Fibroblast of lung (primary cell): Measurements from ENCODE around the gene CSGALNACT2. TPM values are rescaled to one million over a fixed set of nuclear protein-coding genes. Genes with fewer than 3 reads are reported as not detected.
A peak's percentile ranks its signal among the peaks of the same experiment; 100 is the strongest.

Experiments
- DNase-seq, 2 donors: peaks; one replicate each; pipeline versions ENCODE4 v3.0.0 to v3.0.0-alpha.2; 2010; ENCODE audit warnings: low read depth in 2 of 2
- H2AFZ ChIP-seq: 2 replicates; pipeline ENCODE4 v1.5.1; 2012; ENCODE audit warnings: low read length, control low read depth, inconsistent platforms
- H3K27ac ChIP-seq: 2 replicates; pipeline ENCODE4 v1.5.1; 2011; ENCODE audit warnings: low read length, control low read depth; ENCODE audit not compliant: insufficient read depth
- H3K27me3 ChIP-seq: 2 replicates; pipeline ENCODE4 v1.5.1; 2011; ENCODE audit warnings: mild to moderate bottlenecking, low read length; ENCODE audit not compliant: control insufficient read depth, insufficient read depth
- H3K36me3 ChIP-seq: 2 replicates; pipeline ENCODE4 v1.5.1; 2011; ENCODE audit warnings: low read length; ENCODE audit not compliant: control insufficient read depth, insufficient read depth
- H3K4me1 ChIP-seq: 2 replicates; pipeline ENCODE4 v1.5.1; 2011; ENCODE audit warnings: low read length; ENCODE audit not compliant: control insufficient read depth, insufficient read depth; ENCODE audit errors: extremely low read depth
- H3K4me2 ChIP-seq: 2 replicates; pipeline ENCODE4 v1.5.1; 2011; ENCODE audit warnings: low read length, control low read depth; ENCODE audit not compliant: insufficient read depth; ENCODE audit errors: extremely low read depth
- H3K4me3 ChIP-seq, 4 experiments: fragments of 200-600 bp in 1 of 4; sonication (generic) in 1 of 4; replicated peaks in 1 of 4; 2 replicates each; pipeline ENCODE4 v1.5.1; 2011 to 2016; ENCODE audit warnings: low read length in 4 of 4, low read depth in 3 of 4, mild to moderate bottlenecking in 3 of 4, control low read depth in 2 of 4, inconsistent platforms in 1 of 4, mixed read lengths in 1 of 4; ENCODE audit not compliant: insufficient read depth in 1 of 4; ENCODE audit errors: control extremely low read depth in 1 of 4
- H3K79me2 ChIP-seq: 2 replicates; pipeline ENCODE4 v1.5.1; 2012; ENCODE audit warnings: mild to moderate bottlenecking, low read length, inconsistent platforms; ENCODE audit not compliant: control insufficient read depth, insufficient read depth
- H3K9ac ChIP-seq: 2 replicates; pipeline ENCODE4 v1.5.1; 2011; ENCODE audit warnings: mild to moderate bottlenecking, low read length, control low read depth; ENCODE audit not compliant: insufficient read depth
- H3K9me3 ChIP-seq: 2 replicates; pipeline ENCODE4 v1.5.1; 2012; ENCODE audit warnings: low read depth, low read length; ENCODE audit not compliant: control insufficient read depth, insufficient read depth
- H4K20me1 ChIP-seq: 2 replicates; pipeline ENCODE4 v1.5.1; 2011; ENCODE audit warnings: low read length; ENCODE audit not compliant: control insufficient read depth, insufficient read depth; ENCODE audit errors: extremely low read depth
- CTCF ChIP-seq, 2 donors: IDR thresholded peaks in 1 of 2; conservative IDR thresholded peaks in 1 of 2; 1 replicate in 1 of 2; 2 replicates in 1 of 2; pipeline ENCODE4 v1.5.1; 2011 to 2012; ENCODE audit warnings: low read length in 2 of 2, control low read depth in 1 of 2, inconsistent platforms in 1 of 2, low read depth in 1 of 2, mild to moderate bottlenecking in 1 of 2
- EZH2 ChIP-seq: IDR thresholded peaks from 2 replicates; pipeline ENCODE4 v1.5.1; 2012; ENCODE audit warnings: low read length, control low read depth, mild to moderate bottlenecking; ENCODE audit errors: missing control alignments
- polyA plus RNA-seq, 2 donors: library from polyadenylated mRNA; depleted of rRNA in 1 of 2; stranded (reverse) in 1 of 2; unstranded in 1 of 2; fragments of >200 nt; gene quantifications; 2 replicates each; pipeline ENCODE4 v1.2.1, GENCODE V29; 2011 to 2012; ENCODE audit warnings: missing spikeins in 1 of 2
- total RNA-seq: library from RNA; depleted of rRNA; stranded (reverse); fragments of >200 nt; gene quantifications from 2 replicates; pipeline ENCODE4 v1.2.1, GENCODE V29; 2014

Gene CSGALNACT2
- total and polyA plus RNA-seq, 2 donors (not counting 1 experiment from before 2014, with no cell fraction given), result 38.6 to 46.9 TPM

GRCh38 chr10:43125881-43126731 lies 12.1 kb upstream of the CSGALNACT2 start:
- no peak for DNase-seq
- H3K9ac ChIP-seq, result no peak overlapping the region
- no peaks in the 10 kb centered on the region for H3K9me3 ChIP-seq
- H3K27me3 ChIP-seq, result no peaks in the 10 kb centered on the region
- TF ChIP-seq CTCF (conservative IDR thresholded peaks at IDR 0.05 in 1 of 2, IDR thresholded peaks at IDR 0.05 in 1 of 2; ENCODE audit: low read depth in 1 of 2, low read length in 2 of 2) (no peak), EZH2 (no peak)
- H3K4me1 ChIP-seq, result peaks cover 13% of the 10 kb centered on the region
- H3K4me2 ChIP-seq, result no peak overlapping the region
- H4K20me1 ChIP-seq, result no peaks in the 10 kb centered on the region
- no peak overlapping the region for H2AFZ ChIP-seq
- H3K79me2 ChIP-seq, result no peaks in the 10 kb centered on the region
- no peak overlapping the region for H3K4me3 ChIP-seq
- no peak overlapping the region for H3K27ac ChIP-seq
- H3K36me3 ChIP-seq, result no peaks in the 10 kb centered on the region

GRCh38 chr10:43126759-43127424 lies 11.4 kb upstream of the CSGALNACT2 start:
- no peak overlapping the region for H3K9ac ChIP-seq
- H3K4me3 ChIP-seq, result no peak overlapping the region
- no peaks in the 10 kb centered on the region for H3K27me3 ChIP-seq
- peaks cover 13% of the 10 kb centered on the region for H3K4me1 ChIP-seq
- no peak for TF ChIP-seq EZH2
- no peak for TF ChIP-seq CTCF (conservative IDR thresholded peaks at IDR 0.05 in 1 of 2, IDR thresholded peaks at IDR 0.05 in 1 of 2; ENCODE audit: low read depth in 1 of 2, low read length in 2 of 2)
- H4K20me1 ChIP-seq, result no peaks in the 10 kb centered on the region
- no peak overlapping the region for H3K27ac ChIP-seq
- H3K36me3 ChIP-seq, result no peaks in the 10 kb centered on the region
- DNase-seq, result no peak
- no peak overlapping the region for H2AFZ ChIP-seq
- no peaks in the 10 kb centered on the region for H3K79me2 ChIP-seq
- H3K9me3 ChIP-seq, result no peaks in the 10 kb centered on the region
- H3K4me2 ChIP-seq, result no peak overlapping the region

GRCh38 chr10:43127442-43127841 lies 10.8 kb upstream of the CSGALNACT2 start:
- Histone ChIP-seq H3K79me2 (no peaks in the 10 kb centered on the region), H4K20me1 (no peaks in the 10 kb centered on the region), H3K27ac (no peak overlapping the region), H2AFZ (no peak overlapping the region), H3K9ac (no peak overlapping the region), H3K4me3 (no peak overlapping the region), H3K36me3 (no peaks in the 10 kb centered on the region), H3K4me2 (no peak overlapping the region), H3K9me3 (no peaks in the 10 kb centered on the region), H3K4me1 (peaks cover 13% of the 10 kb centered on the region), H3K27me3 (no peaks in the 10 kb centered on the region)
- TF ChIP-seq CTCF (conservative IDR thresholded peaks at IDR 0.05 in 1 of 2, IDR thresholded peaks at IDR 0.05 in 1 of 2; ENCODE audit: low read depth in 1 of 2, low read length in 2 of 2), result no peak
- TF ChIP-seq EZH2, result no peak
- DNase-seq, result peak in 1 of 2 donors; percentile 22
